Endodermal cell (in vitro differentiated cells): Measurements from ENCODE around the gene FBRSL1. TPM values are rescaled to one million over a fixed set of nuclear protein-coding genes. Genes with fewer than 3 reads are reported as not detected.

Experiments used
- DNase-seq: peaks from one replicate; pipeline ENCODE4 v3.0.0-alpha.2; 2017
- H3K27ac ChIP-seq: 2 replicates; pipeline ENCODE4 v1.5.1; 2013; ENCODE audit warnings: mild to moderate bottlenecking, low read depth, low read length, moderate library complexity
- H3K27me3 ChIP-seq: 2 replicates; pipeline ENCODE4 v1.6.1; 2013; ENCODE audit warnings: mild to moderate bottlenecking, low read length, moderate library complexity; ENCODE audit not compliant: insufficient read depth, control insufficient read depth, poor library complexity, severe bottlenecking
- H3K36me3 ChIP-seq: 2 replicates; pipeline ENCODE4 v1.7.0; 2013; ENCODE audit warnings: mild to moderate bottlenecking, low read length, moderate library complexity; ENCODE audit not compliant: control insufficient read depth, insufficient read depth
- H3K4me1 ChIP-seq: one replicate; pipeline ENCODE4 v1.7.0; 2013; ENCODE audit warnings: low read length; ENCODE audit not compliant: control insufficient read depth, insufficient read depth
- H3K4me3 ChIP-seq: 2 replicates; pipeline ENCODE4 v1.5.1; 2013; ENCODE audit warnings: mild to moderate bottlenecking, low read length, moderate library complexity
- H3K9ac ChIP-seq: 2 replicates; pipeline ENCODE4 v1.6.1; 2013; ENCODE audit warnings: mild to moderate bottlenecking, low read length, moderate library complexity; ENCODE audit not compliant: poor library complexity, severe bottlenecking; ENCODE audit errors: extremely low read depth
- H3K9me3 ChIP-seq: 2 replicates; pipeline ENCODE4 v1.6.1; 2013; ENCODE audit warnings: mild to moderate bottlenecking, low read length, moderate library complexity; ENCODE audit not compliant: control insufficient read depth
- H3K27ac Mint-ChIP-seq: 2 replicates; pipeline ENCODE4 v1.8.0; 2020; ENCODE audit warnings: mixed read lengths
- H3K27me3 Mint-ChIP-seq: 2 replicates; pipeline ENCODE4 v1.8.0; 2021; ENCODE audit warnings: mild to moderate bottlenecking, mixed read lengths; ENCODE audit not compliant: insufficient read depth
- H3K36me3 Mint-ChIP-seq: 2 replicates; pipeline ENCODE4 v1.8.0; 2020; ENCODE audit warnings: low read depth, mixed read lengths
- H3K4me1 Mint-ChIP-seq: 2 replicates; pipeline ENCODE4 v1.8.0; 2020; ENCODE audit warnings: mixed read lengths
- H3K4me3 Mint-ChIP-seq: 2 replicates; pipeline ENCODE4 v1.8.0; 2020; ENCODE audit warnings: mild to moderate bottlenecking, moderate library complexity, mixed read lengths
- H3K9me3 Mint-ChIP-seq: 2 replicates; pipeline ENCODE4 v1.8.0; 2020; ENCODE audit warnings: mild to moderate bottlenecking, mixed read lengths
- CTCF ChIP-seq: fragments of 200-600 bp; sonication (generic); conservative IDR thresholded peaks from 2 replicates; pipeline ENCODE4 v1.5.0; 2021; ENCODE audit warnings: antibody characterized with exemption, mild to moderate bottlenecking
- WGBS, 2 experiments: methylation state at CpG; one replicate each; pipeline versions ENCODE4 v1.1.5 to v1.1.7; 2013; ENCODE audit warnings: missing lambda C conversion rate in 2 of 2, mixed read lengths in 1 of 2; ENCODE audit not compliant: insufficient coverage in 1 of 2, insufficient read length in 1 of 2; 5-methylcytosine and 5-hydroxymethylcytosine counted together
- total RNA-seq, 2 donors: library from RNA; stranded (reverse); fragmentation: NEBNext Ultra II Directional in 1 of 2; extraction: Animal tissue kit (Norgen Biotek cat#: 25700) in 1 of 2; gene quantifications; 2 replicates in 1 of 2; 3 replicates in 1 of 2; pipeline ENCODE4 v1.2.1, GENCODE V29; 2021

FBRSL1 gene
- total RNA-seq, 2 donors from 2014 or later: 74.9 to 92.3 TPM

- Histone ChIP-seq H3K27ac (no peak overlapping the region), H3K9ac (no peak overlapping the region), H3K27me3 (peaks cover 68% of the 10 kb centered on the region), H3K4me1 (no peaks in the 10 kb centered on the region), H3K4me3 (no peak overlapping the region), H3K36me3 (no peaks in the 10 kb centered on the region), H3K9me3 (no peaks in the 10 kb centered on the region)
- Mint-ChIP-seq H3K4me3 (no peak overlapping the region), H3K27ac (no peak overlapping the region), H3K36me3 (no peaks in the 10 kb centered on the region), H3K27me3 (peaks cover 73% of the 10 kb centered on the region), H3K4me1 (no peaks in the 10 kb centered on the region), H3K9me3 (no peaks in the 10 kb centered on the region)
- no peak for DNase-seq
- no peak for TF ChIP-seq CTCF
- 89 to 92% methylated on average over 13 to 26 of the region's 26 CpGs for WGBS, 2 experiments
These were observed 55.4 kb downstream of the FBRSL1 start for GRCh38 chr12:132545164-132545953.

- Histone ChIP-seq H3K36me3 (no peaks in the 10 kb centered on the region), H3K4me3 (no peak overlapping the region), H3K27me3 (peaks cover 68% of the 10 kb centered on the region), H3K4me1 (no peaks in the 10 kb centered on the region), H3K27ac (no peak overlapping the region), H3K9me3 (no peaks in the 10 kb centered on the region), H3K9ac (no peak overlapping the region)
- WGBS, 2 experiments: 85 to 88% methylated on average over 6 to 13 of the region's 13 CpGs
- Mint-ChIP-seq H3K27ac (no peak overlapping the region), H3K9me3 (no peaks in the 10 kb centered on the region), H3K36me3 (no peaks in the 10 kb centered on the region), H3K4me3 (no peak overlapping the region), H3K4me1 (peaks cover 2% of the 10 kb centered on the region), H3K27me3 (peaks cover 73% of the 10 kb centered on the region)
- no peak for DNase-seq
- no peak for TF ChIP-seq CTCF
These were observed 56.0 kb downstream of the FBRSL1 start for GRCh38 chr12:132545955-132546354.

GRCh38 chr12:132546647-132547046, 56.7 kb downstream of the FBRSL1 start:
- Histone ChIP-seq H3K4me1 (no peaks in the 10 kb centered on the region), H3K27me3 (peaks cover 62% of the 10 kb centered on the region), H3K9ac (no peak overlapping the region), H3K36me3 (no peaks in the 10 kb centered on the region), H3K4me3 (no peak overlapping the region), H3K27ac (no peak overlapping the region), H3K9me3 (no peaks in the 10 kb centered on the region)
- H3K27ac Mint-ChIP-seq: no peak overlapping the region
- peaks cover 76% of the 10 kb centered on the region for H3K27me3 Mint-ChIP-seq
- 83 to 87% methylated on average over 17 to 19 of the region's 19 CpGs for WGBS, 2 experiments
- no peaks in the 10 kb centered on the region for H3K9me3 Mint-ChIP-seq
- peaks cover 2% of the 10 kb centered on the region for H3K4me1 Mint-ChIP-seq
- H3K4me3 Mint-ChIP-seq: no peak overlapping the region
- no peak for TF ChIP-seq CTCF
- H3K36me3 Mint-ChIP-seq: no peaks in the 10 kb centered on the region
- DNase-seq: no peak
